NT2/D1 (cell line): ENCODE data around the gene GINS2.

Experiments
- SUZ12 ChIP-seq: IDR thresholded peaks from 2 replicates; pipeline ENCODE4 v1.6.1; 2011; ENCODE audit not compliant: insufficient read length, insufficient read depth; ENCODE audit errors: extremely low read depth
- ZNF274 ChIP-seq: IDR thresholded peaks from 2 replicates; pipeline ENCODE4 v1.6.1; 2011; ENCODE audit warnings: mild to moderate bottlenecking, low read depth, low read length

DNA sequence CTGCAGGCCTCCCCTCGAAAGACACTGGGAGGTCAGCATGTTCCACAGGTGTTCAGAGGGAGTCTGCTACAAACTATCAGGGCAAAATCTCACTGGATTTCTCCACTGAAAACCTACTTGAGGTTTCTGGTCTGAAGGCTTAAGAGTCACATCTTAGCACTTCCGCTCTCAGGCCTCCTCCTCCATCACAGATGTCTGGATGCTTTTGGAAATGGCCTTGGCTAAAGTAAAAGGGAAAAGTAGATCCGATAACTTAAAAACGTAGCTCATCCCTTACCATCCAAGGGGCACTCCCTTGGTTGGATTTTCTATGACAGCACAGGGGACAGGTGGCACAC is 14.4 kb downstream of the GINS2 start:
- TF ChIP-seq ZNF274 (no peak), SUZ12 (no peak)
